HFF-Myc (cell line): Measurements from ENCODE around the gene MYH14.
A peak's percentile ranks its signal among the peaks of the same experiment; 100 is the strongest.

Experiments
- DNase-seq: peaks from one replicate; pipeline ENCODE4 v3.0.0-alpha.2; 2011; ENCODE audit warnings: low read depth; ENCODE audit errors: extremely low read depth
- H3K4me3 ChIP-seq: replicated peaks from 2 replicates; pipeline ENCODE4 v1.5.1; 2011; ENCODE audit warnings: low read depth, mild to moderate bottlenecking, control low read depth, low read length
- CTCF ChIP-seq: IDR thresholded peaks from 2 replicates; pipeline ENCODE4 v1.5.1; 2012; ENCODE audit warnings: mild to moderate bottlenecking, low read depth, low read length, control low read depth; ENCODE audit errors: missing control alignments

MYH14 gene

GRCh38 chr19:50250450-50251136 lies 47.2 kb downstream of the MYH14 start:
- H3K4me3 ChIP-seq: no peak overlapping the region
- no peak for DNase-seq
- no peak for TF ChIP-seq CTCF

GRCh38 chr19:50252111-50252886 lies 48.9 kb downstream of the MYH14 start:
- peak; percentile 52 for TF ChIP-seq CTCF
- no peak overlapping the region for H3K4me3 ChIP-seq
- no peak for DNase-seq

- no peak for DNase-seq
- no peak overlapping the region for H3K4me3 ChIP-seq
- TF ChIP-seq CTCF: no peak
These were observed 49.5 kb downstream of the MYH14 start for GRCh38 chr19:50252887-50253268.

- DNase-seq: no peak
- peak; percentile 8 for TF ChIP-seq CTCF
- H3K4me3 ChIP-seq: no peak overlapping the region
These were observed 51.7 kb downstream of the MYH14 start for GRCh38 chr19:50255115-50255514.

- no peak for TF ChIP-seq CTCF
- H3K4me3 ChIP-seq: no peak overlapping the region
- DNase-seq: no peak
These were observed 53.7 kb downstream of the MYH14 start for GRCh38 chr19:50257141-50257540.

- no peak for DNase-seq
- no peak overlapping the region for H3K4me3 ChIP-seq
- peak; percentile 57 for TF ChIP-seq CTCF
These were observed 55.5 kb downstream of the MYH14 start for GRCh38 chr19:50258918-50259372.
